KOPT-K1 (cell line): ENCODE data around the gene PTGS1.
"Not testable (repeated sequence)": the region's sequence is repeated elsewhere in the genome, so short reads cannot be mapped to it uniquely, and the experiment has no call there.

Experiments
- H3K27ac ChIP-seq: fragments of 200-600 bp; sonication (generic); 2 replicates; pipeline ENCODE4 v1.5.1; 2016; ENCODE audit warnings: antibody characterized with exemption, mild to moderate bottlenecking, low read depth, low read length; ENCODE audit not compliant: poor library complexity, severe bottlenecking
- H3K36me3 ChIP-seq: fragments of 200-600 bp; sonication (generic); 2 replicates; pipeline ENCODE4 v1.5.1; 2017; ENCODE audit warnings: antibody characterized with exemption, mild to moderate bottlenecking, low read length, moderate library complexity; ENCODE audit not compliant: insufficient read depth
- H3K9me3 ChIP-seq: fragments of 200-600 bp; sonication (generic); 2 replicates; pipeline ENCODE4 v1.5.1; 2017; ENCODE audit warnings: antibody characterized with exemption, low read length, mild to moderate bottlenecking; ENCODE audit not compliant: insufficient read depth, poor library complexity, severe bottlenecking

The PTGS1 gene

GRCh38 chr9:122356627-122357026, 14.2 kb upstream of the PTGS1 start:
- Histone ChIP-seq H3K27ac (no peak overlapping the region), H3K9me3 (no peaks in the 10 kb centered on the region), H3K36me3 (no peaks in the 10 kb centered on the region)

- Histone ChIP-seq H3K36me3 (no peaks in the 10 kb centered on the region), H3K27ac (no peak overlapping the region), H3K9me3 (no peaks in the 10 kb centered on the region)
These were observed 9.9 kb upstream of the PTGS1 start for GRCh38 chr9:122360891-122361290.

DNA sequence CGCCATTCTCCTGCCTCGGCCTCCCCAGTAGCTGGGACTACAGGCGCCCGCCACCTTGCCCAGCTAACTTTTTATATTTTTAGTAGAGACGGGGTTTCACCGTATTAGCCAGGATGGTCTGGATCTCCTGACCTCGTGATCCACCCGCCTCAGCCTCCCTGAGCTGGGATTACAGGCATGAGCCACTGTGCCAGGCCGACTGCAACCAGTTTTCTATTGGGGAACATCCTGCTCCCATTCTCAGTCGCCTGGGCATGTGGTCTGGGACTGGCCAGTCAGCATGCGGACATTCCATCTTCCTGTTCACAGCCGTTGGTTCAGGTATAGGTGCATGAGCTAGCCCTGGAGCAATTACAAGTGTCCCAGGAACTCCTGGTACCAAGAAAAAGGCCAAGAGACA, 7.7 kb upstream of the PTGS1 start:
- not testable (repeated sequence) for H3K9me3 ChIP-seq, H3K27ac ChIP-seq, H3K36me3 ChIP-seq

DNA sequence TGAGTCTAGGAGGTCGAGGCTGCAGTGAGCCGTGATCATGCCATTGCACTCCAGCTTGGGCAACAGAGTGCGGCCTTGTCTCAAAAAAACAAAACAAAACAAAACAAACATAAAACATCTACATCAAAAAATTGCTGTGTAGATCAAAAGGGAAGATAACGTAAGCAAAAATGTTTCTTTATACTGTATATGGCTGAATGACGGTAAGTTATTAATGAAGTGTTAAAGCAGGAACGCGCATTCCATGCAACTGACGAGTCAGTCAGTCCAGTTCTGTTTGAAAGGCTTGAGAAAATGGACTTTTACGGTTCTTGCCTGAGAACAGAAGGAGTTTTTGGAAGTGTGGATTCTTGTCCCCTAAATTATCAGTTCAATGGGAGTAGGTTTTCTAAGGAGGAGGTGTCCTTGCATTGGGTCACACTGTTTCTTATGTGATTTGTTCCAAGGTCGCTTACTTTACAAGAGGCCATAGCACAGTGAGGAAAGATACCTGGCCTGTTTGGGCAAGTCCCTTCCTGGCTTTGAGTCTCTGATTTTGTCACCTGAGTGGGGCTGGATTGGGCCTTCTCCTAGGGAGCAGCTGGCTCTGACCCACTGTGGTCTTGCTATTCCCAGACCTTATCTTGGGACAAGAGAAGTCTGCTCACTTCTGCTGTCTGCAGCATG, 6.6 kb upstream of the PTGS1 start:
- Histone ChIP-seq H3K9me3 (no peaks in the 10 kb centered on the region), H3K36me3 (no peaks in the 10 kb centered on the region), H3K27ac (no peak overlapping the region)

GRCh38 chr9:122364783-122365150, 6.1 kb upstream of the PTGS1 start:
- Histone ChIP-seq H3K27ac (no peak overlapping the region), H3K9me3 (no peaks in the 10 kb centered on the region), H3K36me3 (no peaks in the 10 kb centered on the region)

DNA sequence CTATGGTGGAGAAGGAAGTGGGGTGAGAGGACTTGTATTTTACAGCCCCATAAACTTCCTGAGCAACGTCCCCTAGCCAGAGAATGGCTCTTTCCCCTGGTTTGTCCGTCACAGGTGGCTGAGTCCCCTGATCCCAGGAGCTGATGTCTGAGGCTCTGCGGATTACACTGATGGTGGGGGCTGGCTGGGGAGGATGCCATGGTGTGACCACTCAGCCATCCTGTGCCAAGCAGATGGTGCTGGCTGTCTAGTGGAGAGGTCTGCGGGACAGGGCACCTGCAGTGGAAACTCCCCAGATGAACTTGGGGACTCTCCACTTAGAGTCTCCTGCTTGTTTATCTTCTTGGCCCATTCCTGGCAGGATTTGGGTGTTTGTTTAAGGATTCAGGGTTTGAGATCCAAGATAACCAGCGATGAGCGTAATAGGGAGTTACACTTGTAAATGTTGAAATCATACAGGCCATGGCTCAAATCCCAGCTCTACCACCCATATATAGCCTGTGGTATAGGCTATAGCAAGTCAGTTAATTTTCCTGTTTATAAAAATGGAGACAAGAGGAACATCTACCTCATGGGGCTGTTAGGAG, 4.7 kb upstream of the PTGS1 start:
- H3K36me3 ChIP-seq, result no peaks in the 10 kb centered on the region
- H3K27ac ChIP-seq, result no peak overlapping the region
- H3K9me3 ChIP-seq, result no peaks in the 10 kb centered on the region

GRCh38 chr9:122367065-122367464, 3.8 kb upstream of the PTGS1 start:
- Histone ChIP-seq H3K36me3 (no peaks in the 10 kb centered on the region), H3K27ac (no peak overlapping the region), H3K9me3 (no peaks in the 10 kb centered on the region)

DNA sequence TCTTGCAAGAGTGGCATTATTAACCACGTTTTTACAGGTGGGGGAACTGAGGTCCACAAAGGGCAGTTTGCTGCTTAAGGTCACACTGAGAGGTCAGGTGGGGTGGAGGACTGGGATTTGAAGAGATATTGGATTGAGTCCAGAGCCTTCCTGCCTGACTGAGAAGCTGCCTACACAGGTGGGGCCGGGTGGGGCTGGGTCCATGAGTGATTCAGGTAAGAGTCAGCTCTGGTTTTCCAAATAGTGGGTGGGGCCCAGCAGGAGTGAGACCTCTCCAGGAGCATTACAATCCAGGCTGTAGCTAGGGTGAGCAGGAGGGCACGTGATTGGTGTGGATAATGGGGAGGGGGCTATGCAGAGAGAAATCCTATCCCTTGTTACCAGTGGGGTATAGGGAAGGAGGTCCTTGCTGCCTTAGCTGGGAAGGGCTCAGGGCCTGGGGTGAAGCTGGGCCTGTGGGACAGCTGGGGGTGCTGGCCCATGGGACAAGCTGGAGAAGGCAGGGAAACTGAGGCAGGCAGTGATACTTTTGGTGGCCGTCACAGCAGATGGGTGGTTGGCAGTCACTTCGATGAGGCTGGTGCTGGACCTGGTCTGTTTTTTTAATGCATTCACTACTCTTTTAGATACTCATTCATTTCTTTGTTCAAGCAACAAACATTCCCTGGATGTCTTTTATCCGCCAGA, 2.9 kb upstream of the PTGS1 start:
- Histone ChIP-seq H3K27ac (no peak overlapping the region), H3K9me3 (no peaks in the 10 kb centered on the region)

GRCh38 chr9:122368642-122369041, 2.2 kb upstream of the PTGS1 start:
- Histone ChIP-seq H3K36me3 (no peaks in the 10 kb centered on the region), H3K9me3 (no peaks in the 10 kb centered on the region), H3K27ac (no peak overlapping the region)

More for the DNA sequence above, 2.9 kb upstream of the PTGS1 start:
- no peaks in the 10 kb centered on the region for H3K36me3 ChIP-seq

DNA sequence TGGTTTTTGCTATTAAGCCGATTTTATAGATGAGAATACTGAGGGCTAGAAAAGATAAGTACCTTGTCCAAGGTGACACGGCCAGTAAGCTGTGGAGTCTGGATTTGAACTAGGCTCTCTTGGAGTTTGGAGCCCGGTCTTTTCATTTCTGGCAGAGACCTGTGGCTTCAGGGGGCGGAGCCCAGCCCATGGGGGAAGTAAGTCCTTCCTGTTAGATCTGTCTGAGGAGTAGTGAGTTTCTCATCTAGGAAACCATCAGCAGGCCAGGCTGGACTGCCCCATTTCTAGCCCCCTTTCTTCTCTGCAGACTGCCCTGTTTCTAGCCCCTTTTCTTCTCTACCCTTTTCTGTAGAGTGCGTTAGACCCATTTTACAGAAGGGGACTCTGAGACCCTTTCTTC, 521 bp upstream of the PTGS1 start:
- Histone ChIP-seq H3K9me3 (no peaks in the 10 kb centered on the region), H3K27ac (no peak overlapping the region)

GRCh38 chr9:122371846-122372245, 1.0 kb downstream of the PTGS1 start:
- Histone ChIP-seq H3K9me3 (no peaks in the 10 kb centered on the region), H3K27ac (no peak overlapping the region), H3K36me3 (no peaks in the 10 kb centered on the region)

More for the DNA sequence above, 521 bp upstream of the PTGS1 start:
- no peaks in the 10 kb centered on the region for H3K36me3 ChIP-seq

- Histone ChIP-seq H3K36me3 (no peaks in the 10 kb centered on the region), H3K27ac (no peak overlapping the region), H3K9me3 (no peaks in the 10 kb centered on the region)
These were observed 2.3 kb downstream of the PTGS1 start for GRCh38 chr9:122372856-122373845.

DNA sequence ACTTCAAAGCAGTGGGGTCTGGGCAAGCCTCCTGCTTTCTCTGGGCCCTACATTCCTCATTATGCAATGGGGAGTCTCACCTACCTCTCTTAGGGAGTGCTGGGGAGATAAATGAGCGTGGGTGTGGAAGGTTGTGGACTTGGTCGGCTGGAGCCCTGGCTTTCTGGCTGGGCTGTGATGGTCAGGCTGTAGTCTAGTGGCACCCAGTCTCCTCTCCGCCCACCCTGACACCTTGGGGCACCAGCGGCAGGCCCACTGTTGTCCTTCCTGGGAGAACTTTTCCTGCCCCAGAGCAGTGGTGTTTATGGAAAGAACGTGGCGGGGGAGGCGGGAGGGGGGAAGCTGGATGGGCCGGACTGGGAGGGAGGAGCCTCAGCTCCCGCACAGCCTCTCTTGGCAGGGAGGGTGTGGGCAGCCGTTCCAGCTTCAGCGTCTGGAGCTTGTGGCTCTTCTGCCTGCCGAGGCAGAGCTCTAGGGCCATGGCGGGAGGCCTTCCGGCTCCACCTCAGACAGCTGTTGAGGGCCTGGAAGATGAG, 4.1 kb downstream of the PTGS1 start:
- Histone ChIP-seq H3K27ac (no peak overlapping the region), H3K9me3 (peaks cover 11% of the 10 kb centered on the region), H3K36me3 (no peaks in the 10 kb centered on the region)

DNA sequence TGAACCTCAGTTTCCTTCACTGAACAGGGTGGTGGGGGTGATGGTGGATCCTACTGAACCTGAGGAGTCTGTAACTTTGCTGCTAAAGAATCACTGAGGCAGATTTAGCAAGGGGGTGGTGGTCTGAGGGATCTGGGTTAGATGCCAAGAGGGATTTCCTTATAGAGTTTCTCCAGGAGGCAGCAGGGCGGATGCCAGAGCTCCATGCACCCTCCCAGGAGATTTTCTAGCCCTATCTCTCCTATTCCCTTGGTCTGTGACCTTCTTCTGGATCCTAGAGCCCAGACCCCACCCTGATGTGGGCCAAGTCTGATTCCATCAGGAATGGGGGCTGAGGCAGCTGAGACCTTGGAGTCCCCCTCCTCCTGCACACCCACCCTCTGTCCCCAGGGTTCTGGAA, 6.0 kb downstream of the PTGS1 start:
- no peaks in the 10 kb centered on the region for H3K36me3 ChIP-seq
- H3K9me3 ChIP-seq, result peaks cover 17% of the 10 kb centered on the region
- H3K27ac ChIP-seq, result no peak overlapping the region
